Measurements from ENCODE around the gene CRKL.
"Not testable (repeated sequence)": the region's sequence is repeated elsewhere in the genome, so short reads cannot be mapped to it uniquely, and the experiment has no call there.

Gene CRKL

GRCh38 chr22:20933910-20934309 lies 16.7 kb downstream of the CRKL start:
- H3K27me3 ChIP-seq (ENCODE audit: control insufficient read depth, insufficient read depth, low read length): no peaks in the 10 kb centered on the region
- no peak for DNase-seq (ENCODE audit: low read depth, low spot score)
- H3K27ac ChIP-seq (ENCODE audit: low read length): no peak overlapping the region
- no CpG with 5 or more reads among the region's 7 CpGs for WGBS (ENCODE audit: insufficient coverage, insufficient read length)
- H3K4me1 ChIP-seq (ENCODE audit: control insufficient read depth, insufficient read depth, low read length): 0 out of 2 replicates have a peak, but pooled peaks cover 1% of the 10 kb centered on the region
- H3K36me3 ChIP-seq (ENCODE audit: control insufficient read depth, insufficient read depth, low read length): peaks cover 3% of the 10 kb centered on the region
- H3K9me3 ChIP-seq (ENCODE audit: control insufficient read depth, insufficient read depth, low read length): no peaks in the 10 kb centered on the region
- no peak overlapping the region for H3K4me3 ChIP-seq (ENCODE audit: low read length)

- H3K4me3 ChIP-seq (ENCODE audit: low read length); H3K4me1 ChIP-seq (ENCODE audit: control insufficient read depth, insufficient read depth, low read length); H3K36me3 ChIP-seq (ENCODE audit: control insufficient read depth, insufficient read depth, low read length); H3K9me3 ChIP-seq (ENCODE audit: control insufficient read depth, insufficient read depth, low read length); DNase-seq (ENCODE audit: low read depth, low spot score); H3K27ac ChIP-seq (ENCODE audit: low read length); H3K27me3 ChIP-seq (ENCODE audit: control insufficient read depth, insufficient read depth, low read length): not testable (repeated sequence)
- WGBS (ENCODE audit: insufficient coverage, insufficient read length): no CpG with 5 or more reads among the region's 9 CpGs
These were observed 17.8 kb downstream of the CRKL start for GRCh38 chr22:20935049-20935448.

DNA sequence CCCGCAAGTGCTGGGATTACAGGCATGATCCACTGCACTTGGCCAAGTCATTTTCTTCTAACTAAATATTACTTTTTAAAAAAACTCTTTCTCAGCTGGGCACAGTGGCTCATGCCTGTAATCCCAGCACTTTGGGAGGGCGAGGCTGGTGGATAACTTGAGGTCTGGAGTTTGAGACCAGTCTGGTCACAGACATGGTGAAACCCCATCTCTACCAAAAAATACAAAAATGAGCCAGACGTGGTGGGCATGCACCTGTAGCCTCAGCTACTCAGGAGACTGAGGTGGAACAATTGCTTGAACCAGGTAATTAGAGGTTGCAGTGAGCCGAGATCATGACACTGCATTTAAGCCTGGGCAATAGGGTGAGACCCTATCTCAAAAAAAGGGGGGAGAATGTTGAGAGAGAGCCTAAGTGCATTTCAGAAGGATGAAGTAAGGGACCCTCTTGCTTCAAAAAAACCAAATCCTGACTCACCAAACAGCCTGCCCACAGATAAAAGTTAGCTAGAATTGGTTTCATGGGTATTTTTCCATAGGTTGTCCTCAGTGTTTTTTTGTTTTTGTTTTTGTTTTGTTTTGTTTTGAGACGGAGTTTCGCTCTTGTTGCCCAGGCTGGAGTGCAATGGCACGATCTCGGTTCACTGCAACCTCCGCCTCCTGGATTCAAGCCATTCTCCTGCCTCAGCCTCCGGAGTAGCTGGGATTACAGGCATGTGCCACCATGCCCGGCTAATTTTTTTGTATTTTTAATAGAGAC lies 18.8 kb downstream of the CRKL start:
- not testable (repeated sequence) for H3K4me1 ChIP-seq (ENCODE audit: control insufficient read depth, insufficient read depth, low read length); H3K36me3 ChIP-seq (ENCODE audit: control insufficient read depth, insufficient read depth, low read length); DNase-seq (ENCODE audit: low read depth, low spot score); H3K27me3 ChIP-seq (ENCODE audit: control insufficient read depth, insufficient read depth, low read length); H3K27ac ChIP-seq (ENCODE audit: low read length); H3K4me3 ChIP-seq (ENCODE audit: low read length); H3K9me3 ChIP-seq (ENCODE audit: control insufficient read depth, insufficient read depth, low read length)
- no CpG with 5 or more reads among the region's 11 CpGs for WGBS (ENCODE audit: insufficient coverage, insufficient read length)

GRCh38 chr22:20937031-20937793 lies 20.0 kb downstream of the CRKL start:
- peaks cover 3% of the 10 kb centered on the region for H3K36me3 ChIP-seq (ENCODE audit: control insufficient read depth, insufficient read depth, low read length)
- no peak for DNase-seq (ENCODE audit: low read depth, low spot score)
- no peak overlapping the region for H3K27ac ChIP-seq (ENCODE audit: low read length)
- H3K4me3 ChIP-seq (ENCODE audit: low read length): no peak overlapping the region
- 0 out of 2 replicates have a peak, but pooled peaks cover 1% of the 10 kb centered on the region for H3K4me1 ChIP-seq (ENCODE audit: control insufficient read depth, insufficient read depth, low read length)
- no peaks in the 10 kb centered on the region for H3K9me3 ChIP-seq (ENCODE audit: control insufficient read depth, insufficient read depth, low read length)
- no peaks in the 10 kb centered on the region for H3K27me3 ChIP-seq (ENCODE audit: control insufficient read depth, insufficient read depth, low read length)
- WGBS (ENCODE audit: insufficient coverage, insufficient read length): no CpG with 5 or more reads among the region's 12 CpGs

DNA sequence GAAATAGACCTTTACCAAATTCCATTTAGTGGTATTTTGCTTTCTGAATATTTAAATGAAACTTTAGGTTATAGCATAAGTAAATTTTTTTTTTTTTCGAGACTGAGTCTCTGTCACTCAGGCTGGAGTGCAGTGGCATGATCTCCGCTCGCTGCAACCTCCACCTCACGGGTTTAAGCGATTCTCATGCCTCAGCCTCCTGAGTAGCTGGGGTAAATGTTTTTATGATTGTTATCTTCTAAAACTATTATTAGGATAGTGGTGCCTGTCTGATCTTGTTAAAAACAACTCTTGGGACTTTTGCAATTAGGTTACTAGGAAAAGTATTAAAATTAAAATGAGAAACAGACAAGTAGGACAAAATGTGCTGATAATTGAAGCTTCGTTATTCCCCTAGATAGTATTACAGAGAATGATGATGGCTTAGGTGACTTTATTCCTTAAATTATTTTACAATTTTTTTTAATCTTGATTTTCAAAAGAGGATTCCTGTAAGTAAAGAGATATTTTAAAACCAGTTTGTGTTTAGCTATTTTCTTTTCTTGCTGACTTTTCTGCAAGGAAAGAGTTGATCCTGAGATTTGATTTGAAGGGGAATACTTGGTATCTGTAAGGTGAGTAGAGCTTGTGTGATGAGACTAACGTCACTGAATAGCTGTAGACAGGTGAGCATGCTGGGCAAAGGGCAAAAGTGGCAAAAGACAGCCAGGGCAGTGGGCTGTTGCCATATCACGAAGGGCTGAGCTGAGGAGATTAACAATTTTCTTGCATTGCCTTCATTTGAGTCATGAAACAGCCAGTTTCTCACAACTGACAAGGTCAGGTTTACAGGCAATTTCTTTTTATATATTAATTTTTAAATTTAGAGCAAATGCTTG lies 20.8 kb downstream of the CRKL start:
- no CpG with 5 or more reads among the region's 8 CpGs for WGBS (ENCODE audit: insufficient coverage, insufficient read length)
- Histone ChIP-seq H3K9me3 (ENCODE audit: control insufficient read depth, insufficient read depth, low read length) (no peaks in the 10 kb centered on the region), H3K36me3 (ENCODE audit: control insufficient read depth, insufficient read depth, low read length) (peaks cover 3% of the 10 kb centered on the region), H3K27ac (ENCODE audit: low read length) (no peak overlapping the region), H3K4me3 (ENCODE audit: low read length) (no peak overlapping the region), H3K4me1 (ENCODE audit: control insufficient read depth, insufficient read depth, low read length) (0 out of 2 replicates have a peak, but pooled peaks cover 1% of the 10 kb centered on the region), H3K27me3 (ENCODE audit: control insufficient read depth, insufficient read depth, low read length) (no peaks in the 10 kb centered on the region)
- DNase-seq (ENCODE audit: low read depth, low spot score): no peak

DNA sequence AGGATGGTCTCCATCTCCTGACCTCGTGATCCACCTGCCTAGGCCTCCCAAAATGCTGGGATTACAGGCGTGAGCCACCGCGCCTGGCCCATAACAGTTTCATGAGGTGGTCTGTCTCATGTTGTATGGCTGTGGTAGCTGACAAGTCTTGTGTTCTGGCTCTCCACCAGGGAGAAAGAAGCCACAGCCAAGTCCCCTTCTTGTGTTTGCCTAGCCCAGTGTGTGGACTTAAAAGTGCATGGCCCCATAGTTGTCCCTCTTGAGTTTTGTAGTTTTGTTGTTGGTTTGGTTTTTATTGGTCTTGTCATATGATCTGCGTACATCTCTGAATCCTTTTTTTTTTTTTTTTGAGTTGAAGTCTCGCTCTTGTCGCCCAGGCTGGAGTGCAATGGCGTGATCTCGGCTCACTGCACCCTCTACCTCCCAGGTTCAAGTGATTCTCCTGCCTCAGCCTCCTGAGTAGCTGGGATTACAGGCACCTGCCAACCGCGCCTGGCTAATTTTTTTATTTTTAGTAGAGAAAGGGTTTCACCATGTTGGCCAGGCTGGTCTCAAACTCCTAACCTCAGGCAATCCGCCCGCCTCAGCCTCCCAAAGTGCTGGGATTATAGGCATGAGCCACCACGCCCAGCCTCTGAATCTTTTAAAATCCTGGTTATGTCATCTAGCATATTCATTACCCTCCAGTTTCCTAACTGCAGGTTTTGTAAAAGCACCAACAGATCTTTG lies 22.4 kb downstream of the CRKL start:
- no CpG with 5 or more reads among the region's 14 CpGs for WGBS (ENCODE audit: insufficient coverage, insufficient read length)
- DNase-seq (ENCODE audit: low read depth, low spot score); H3K4me3 ChIP-seq (ENCODE audit: low read length); H3K27ac ChIP-seq (ENCODE audit: low read length); H3K27me3 ChIP-seq (ENCODE audit: control insufficient read depth, insufficient read depth, low read length); H3K9me3 ChIP-seq (ENCODE audit: control insufficient read depth, insufficient read depth, low read length); H3K36me3 ChIP-seq (ENCODE audit: control insufficient read depth, insufficient read depth, low read length); H3K4me1 ChIP-seq (ENCODE audit: control insufficient read depth, insufficient read depth, low read length): not testable (repeated sequence)

DNA sequence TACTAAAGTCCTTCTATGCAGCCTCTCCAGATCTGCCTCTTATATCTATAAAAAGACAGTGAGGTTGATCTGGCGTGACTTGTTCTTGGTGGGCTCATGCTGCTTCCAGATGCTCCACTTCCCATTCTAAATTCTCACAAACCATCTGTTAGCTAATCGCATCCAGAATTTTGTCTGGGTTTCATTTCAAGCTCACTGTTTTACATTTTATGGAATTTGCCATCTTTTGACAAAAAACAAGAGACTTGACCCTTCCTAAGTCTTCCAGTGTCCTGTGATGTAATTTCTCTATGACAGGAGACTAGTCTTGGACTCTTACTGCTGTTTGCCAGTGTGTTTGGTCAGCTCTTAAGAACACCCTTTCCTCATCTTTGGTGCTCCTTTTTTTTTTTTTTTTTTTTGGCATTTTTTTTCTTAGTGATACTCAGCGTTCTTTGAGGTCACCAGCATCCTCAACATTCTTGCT lies 23.0 kb downstream of the CRKL start:
- H3K4me1 ChIP-seq (ENCODE audit: control insufficient read depth, insufficient read depth, low read length): 0 out of 2 replicates have a peak, but pooled peaks cover 1% of the 10 kb centered on the region
- H3K9me3 ChIP-seq (ENCODE audit: control insufficient read depth, insufficient read depth, low read length): no peaks in the 10 kb centered on the region
- WGBS (ENCODE audit: insufficient coverage, insufficient read length): no CpG with 5 or more reads among the region's 3 CpGs
- no peaks in the 10 kb centered on the region for H3K27me3 ChIP-seq (ENCODE audit: control insufficient read depth, insufficient read depth, low read length)
- DNase-seq (ENCODE audit: low read depth, low spot score): no peak
- H3K4me3 ChIP-seq (ENCODE audit: low read length): no peak overlapping the region
- peaks cover 3% of the 10 kb centered on the region for H3K36me3 ChIP-seq (ENCODE audit: control insufficient read depth, insufficient read depth, low read length)
- H3K27ac ChIP-seq (ENCODE audit: low read length): no peak overlapping the region

- H3K4me3 ChIP-seq (ENCODE audit: low read length): no peak overlapping the region
- H3K36me3 ChIP-seq (ENCODE audit: control insufficient read depth, insufficient read depth, low read length): peaks cover 3% of the 10 kb centered on the region
- H3K9me3 ChIP-seq (ENCODE audit: control insufficient read depth, insufficient read depth, low read length): no peaks in the 10 kb centered on the region
- H3K27ac ChIP-seq (ENCODE audit: low read length): no peak overlapping the region
- 0 out of 2 replicates have a peak, but pooled peaks cover 1% of the 10 kb centered on the region for H3K4me1 ChIP-seq (ENCODE audit: control insufficient read depth, insufficient read depth, low read length)
- DNase-seq (ENCODE audit: low read depth, low spot score): no peak
- H3K27me3 ChIP-seq (ENCODE audit: control insufficient read depth, insufficient read depth, low read length): no peaks in the 10 kb centered on the region
- WGBS (ENCODE audit: insufficient coverage, insufficient read length): no CpG with 5 or more reads among the region's 4 CpGs
These were observed 23.7 kb downstream of the CRKL start for GRCh38 chr22:20940904-20941385.

DNA sequence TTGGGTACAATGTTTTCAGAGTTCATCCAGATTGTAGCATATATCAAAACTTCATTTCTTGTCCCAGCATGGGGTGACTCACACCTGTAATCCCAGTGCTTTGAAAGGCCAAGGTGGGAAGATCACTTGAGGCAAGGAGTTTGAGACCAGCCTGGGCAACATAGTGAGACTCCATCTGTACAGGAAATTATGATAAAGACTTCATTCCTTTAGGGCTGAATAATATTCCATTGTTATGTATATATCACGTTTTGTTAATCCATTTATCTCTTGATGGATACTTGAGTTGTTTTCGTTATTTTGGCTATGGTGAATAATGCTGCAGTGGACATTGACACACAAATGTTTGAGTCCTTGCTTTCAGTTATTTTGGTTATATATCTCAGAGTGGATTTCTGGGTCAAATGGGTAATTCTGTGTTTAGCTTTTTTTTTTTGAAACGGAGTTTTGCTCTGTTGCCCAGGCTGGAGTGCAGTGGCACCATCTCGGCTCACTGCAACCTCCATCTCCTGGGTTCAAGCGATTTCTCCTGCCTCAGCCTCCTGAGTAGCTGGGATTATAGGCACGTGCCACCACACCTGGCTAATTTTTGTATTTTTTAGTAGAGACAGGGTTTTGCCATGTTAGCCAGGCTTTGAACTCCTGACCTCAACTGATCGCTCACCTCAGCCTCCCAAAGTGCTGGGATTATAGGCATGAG lies 25.1 kb downstream of the CRKL start:
- H3K27me3 ChIP-seq (ENCODE audit: control insufficient read depth, insufficient read depth, low read length); H3K4me3 ChIP-seq (ENCODE audit: low read length); H3K4me1 ChIP-seq (ENCODE audit: control insufficient read depth, insufficient read depth, low read length); H3K27ac ChIP-seq (ENCODE audit: low read length); H3K36me3 ChIP-seq (ENCODE audit: control insufficient read depth, insufficient read depth, low read length); H3K9me3 ChIP-seq (ENCODE audit: control insufficient read depth, insufficient read depth, low read length); DNase-seq (ENCODE audit: low read depth, low spot score): not testable (repeated sequence)
- no CpG with 5 or more reads among the region's 7 CpGs for WGBS (ENCODE audit: insufficient coverage, insufficient read length)
